GM10847 (cell line): ENCODE results near the gene ZMYND10.

ENCODE experiments used
- POLR2A ChIP-seq: IDR thresholded peaks from 2 replicates; pipeline ENCODE4 v1.6.1; 2011; ENCODE audit not compliant: insufficient read length; ENCODE audit errors: extremely low read depth

Gene ZMYND10

DNA sequence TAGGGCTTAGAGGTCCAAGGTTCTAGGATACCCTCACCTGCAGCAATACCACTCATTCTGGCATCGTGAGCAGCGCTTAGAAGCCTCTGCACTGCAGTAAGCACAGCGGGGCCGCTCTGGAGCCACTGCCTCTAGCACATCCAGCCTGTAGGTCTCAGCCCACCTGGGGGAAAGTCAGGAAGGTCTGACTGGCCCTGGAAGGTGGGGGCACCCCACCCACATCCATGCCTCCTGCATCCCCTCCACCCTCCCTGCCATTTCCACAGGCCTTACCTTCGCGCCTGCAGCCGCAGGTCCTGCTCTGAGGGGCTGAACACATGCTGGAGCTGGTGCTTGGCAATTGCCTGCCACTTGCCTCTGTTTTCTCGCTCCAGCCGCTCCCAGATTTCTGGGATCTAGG lies 4.0 kb downstream of the ZMYND10 start:
- TF ChIP-seq POLR2A: no peak

GRCh38 chr3:50340448-50341329 lies 4.8 kb downstream of the ZMYND10 start, which contains the start of gene RASSF1:
TSS of gene RASSF1 (minus strand) at chr3:50340836. CDS start at chr3:50340805, 31 bp downstream.
- TF ChIP-seq POLR2A: peak; percentile 62

- no peak for TF ChIP-seq POLR2A
These were observed 5.4 kb downstream of the ZMYND10 start for GRCh38 chr3:50340147-50340447.

GRCh38 chr3:50339485-50340146 lies 5.9 kb downstream of the ZMYND10 start:
- no peak for TF ChIP-seq POLR2A

DNA sequence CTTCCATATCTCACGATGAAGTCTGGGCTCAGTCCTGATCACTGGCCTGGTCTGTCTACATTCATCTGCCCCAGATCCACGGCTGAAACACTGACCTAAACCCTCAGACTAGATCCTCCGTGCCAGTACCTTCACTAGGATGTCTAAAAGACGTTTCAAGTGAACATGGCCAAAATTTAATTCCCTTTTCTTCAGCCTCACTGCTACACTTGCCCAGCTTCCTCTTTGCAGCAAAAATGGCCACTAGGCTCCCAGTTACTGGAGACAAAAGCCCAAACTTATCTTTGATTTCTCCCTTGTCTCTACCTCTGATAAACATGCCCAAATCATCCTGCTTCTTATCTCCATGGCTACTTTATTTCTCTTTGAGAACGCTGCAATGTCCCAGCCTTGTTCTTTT lies 6.6 kb downstream of the ZMYND10 start:
- no peak for TF ChIP-seq POLR2A

DNA sequence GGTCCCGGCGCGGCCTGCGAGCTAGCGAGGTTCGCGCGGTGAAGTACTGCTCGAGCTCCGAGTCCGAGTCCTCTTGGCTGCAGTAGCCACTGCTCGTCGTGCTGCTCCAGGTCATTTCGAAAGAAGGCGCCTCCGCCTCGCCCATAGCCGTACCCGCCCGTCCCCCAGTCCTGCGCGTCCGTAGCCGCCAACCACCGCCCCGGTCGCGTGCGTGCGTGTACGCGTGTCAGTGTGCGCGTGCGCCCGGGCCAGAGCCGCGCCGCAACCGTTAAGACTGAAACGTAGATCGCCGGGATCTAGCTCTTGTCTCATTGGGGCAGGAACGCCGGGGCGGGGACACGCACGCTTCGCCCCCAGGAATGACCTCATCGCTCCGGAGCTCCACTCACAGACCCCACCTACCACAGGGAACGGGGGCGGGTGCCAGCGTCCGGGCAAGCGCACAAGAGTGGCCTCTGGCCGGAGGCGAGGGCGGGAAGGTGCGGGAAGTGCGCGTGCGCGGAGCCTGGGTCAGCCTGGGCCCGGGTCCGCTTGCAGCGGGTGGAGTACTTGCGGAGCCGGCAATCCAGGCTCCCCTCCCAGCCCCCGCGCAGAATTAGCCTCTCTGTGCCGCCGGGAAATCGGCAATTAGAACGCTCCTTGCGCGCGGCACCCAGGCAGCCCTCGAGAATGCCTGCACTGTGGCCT lies 8.2 kb downstream of the ZMYND10 start:
- peak; percentile 75 for TF ChIP-seq POLR2A

DNA sequence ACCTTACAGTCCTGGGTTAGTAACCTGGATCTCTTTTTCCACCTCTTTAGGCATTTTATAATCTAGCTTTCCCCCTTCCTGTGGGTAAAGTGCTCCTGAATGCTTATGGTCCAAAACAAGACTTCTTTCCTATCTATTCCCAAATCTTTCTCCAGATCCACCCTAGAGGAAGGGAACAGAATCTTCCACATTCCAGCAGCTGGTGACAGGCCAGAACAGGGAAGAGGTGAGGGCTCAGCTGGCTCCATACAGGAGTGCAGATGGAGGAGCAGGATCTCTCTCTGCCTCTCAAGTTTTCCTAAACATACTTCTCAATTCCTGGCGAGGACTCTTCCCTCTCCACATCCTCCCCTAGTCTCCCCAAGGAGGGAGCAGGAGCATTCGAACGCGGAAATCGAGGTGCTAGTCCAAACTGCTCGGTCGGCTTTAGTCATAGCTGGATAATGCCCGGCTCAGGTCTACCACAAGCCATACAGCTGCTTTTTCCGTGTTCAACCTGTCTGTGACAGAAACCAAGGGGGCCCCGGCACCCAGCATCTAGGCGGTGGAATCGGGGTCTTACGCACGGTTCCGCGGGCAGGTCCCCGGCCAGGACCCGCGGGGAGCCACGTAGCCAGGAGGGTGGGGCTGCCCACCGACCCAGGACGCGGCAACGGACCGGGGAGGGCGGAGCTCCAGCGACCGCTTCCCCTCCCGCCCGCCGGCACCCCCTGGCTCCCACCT lies 8.9 kb downstream of the ZMYND10 start:
- TF ChIP-seq POLR2A: no peak

GRCh38 chr3:50334339-50335075 lies 11.0 kb downstream of the ZMYND10 start:
- TF ChIP-seq POLR2A: no peak

DNA sequence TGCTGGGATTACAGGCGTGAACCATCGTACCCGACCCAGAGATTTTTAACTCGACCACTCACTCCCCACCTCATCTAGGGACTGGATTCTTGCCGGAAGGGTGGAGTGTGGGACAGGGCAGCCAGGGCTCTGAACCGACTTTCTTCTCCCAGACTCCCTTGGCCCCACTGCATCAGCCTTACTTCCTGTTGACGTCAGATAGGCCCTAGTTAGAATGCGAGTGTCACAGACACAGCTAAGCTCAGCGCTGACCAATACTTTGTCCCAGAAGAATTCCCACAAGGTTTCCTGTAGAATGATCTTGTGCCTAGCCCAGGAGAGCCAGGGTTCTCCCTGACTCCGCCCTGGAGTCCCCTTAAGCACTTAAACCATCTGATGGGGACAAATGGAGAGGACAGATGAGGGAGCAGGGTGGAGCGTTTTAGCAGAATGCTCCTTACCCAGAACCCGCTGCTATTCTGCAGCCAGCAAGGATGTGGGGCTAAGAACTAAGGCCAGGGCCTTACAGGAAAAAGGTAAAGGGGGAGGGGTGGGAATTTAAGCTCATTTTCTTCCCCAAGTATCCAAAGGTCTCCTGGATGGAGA lies 11.7 kb downstream of the ZMYND10 start:
- TF ChIP-seq POLR2A: no peak

GRCh38 chr3:50331364-50331907 lies 14.1 kb downstream of the ZMYND10 start:
- no peak for TF ChIP-seq POLR2A

DNA sequence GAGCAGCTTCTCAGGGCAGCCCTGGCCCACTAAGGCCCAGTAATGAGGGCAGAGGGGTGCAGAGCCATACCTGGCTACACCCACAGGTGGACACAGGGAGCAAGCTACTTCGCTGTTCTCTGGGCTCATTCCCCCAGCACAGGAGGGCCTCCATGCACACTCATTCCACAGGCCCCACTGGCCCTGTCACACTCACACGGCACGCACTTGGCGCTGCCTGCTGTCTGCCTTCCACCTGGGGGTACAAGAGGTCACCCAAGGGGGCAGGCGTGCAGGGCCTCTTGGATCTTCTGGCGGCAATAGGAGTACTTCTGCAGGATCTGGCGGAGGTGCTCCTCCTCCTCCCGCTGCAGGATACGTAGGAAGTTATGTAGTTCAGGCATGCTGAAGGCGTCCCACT lies 15.2 kb downstream of the ZMYND10 start:
- TF ChIP-seq POLR2A: no peak

- TF ChIP-seq POLR2A: peak; percentile 74
These were observed 17.4 kb downstream of the ZMYND10 start, which contains the start of gene TUSC2 for GRCh38 chr3:50327943-50328691. TSS of gene TUSC2 (minus strand) at chr3:50328223. CDS start at chr3:50328099, 124 bp downstream.

- no peak for TF ChIP-seq POLR2A
These were observed 18.4 kb downstream of the ZMYND10 start for GRCh38 chr3:50327129-50327528.
